IPS-18c (cell line): ENCODE data around the gene GPER1.
A peak's percentile ranks its signal among the peaks of the same experiment; 100 is the strongest.

ENCODE experiments used
- H3K4me3 ChIP-seq: 2 replicates; pipeline ENCODE4 v1.7.0; 2013; ENCODE audit warnings: low read depth, mild to moderate bottlenecking, low read length, moderate library complexity; ENCODE audit not compliant: insufficient read depth
- H3K9me3 ChIP-seq: one replicate; pipeline ENCODE4 v1.6.1; 2013; ENCODE audit warnings: mild to moderate bottlenecking, low read length, moderate library complexity; ENCODE audit not compliant: control insufficient read depth, insufficient read depth

Gene GPER1

GRCh38 chr7:1119201-1119600 lies 31.3 kb downstream of the GPER1 start:
- no peak overlapping the region for H3K4me3 ChIP-seq
- H3K9me3 ChIP-seq: peaks cover 2% of the 10 kb centered on the region

GRCh38 chr7:1120791-1121190 lies 32.9 kb downstream of the GPER1 start:
- no peak overlapping the region for H3K4me3 ChIP-seq
- H3K9me3 ChIP-seq: peaks cover 2% of the 10 kb centered on the region

- H3K4me3 ChIP-seq: no peak overlapping the region
These were observed 33.6 kb downstream of the GPER1 start for GRCh38 chr7:1121476-1121875.

DNA sequence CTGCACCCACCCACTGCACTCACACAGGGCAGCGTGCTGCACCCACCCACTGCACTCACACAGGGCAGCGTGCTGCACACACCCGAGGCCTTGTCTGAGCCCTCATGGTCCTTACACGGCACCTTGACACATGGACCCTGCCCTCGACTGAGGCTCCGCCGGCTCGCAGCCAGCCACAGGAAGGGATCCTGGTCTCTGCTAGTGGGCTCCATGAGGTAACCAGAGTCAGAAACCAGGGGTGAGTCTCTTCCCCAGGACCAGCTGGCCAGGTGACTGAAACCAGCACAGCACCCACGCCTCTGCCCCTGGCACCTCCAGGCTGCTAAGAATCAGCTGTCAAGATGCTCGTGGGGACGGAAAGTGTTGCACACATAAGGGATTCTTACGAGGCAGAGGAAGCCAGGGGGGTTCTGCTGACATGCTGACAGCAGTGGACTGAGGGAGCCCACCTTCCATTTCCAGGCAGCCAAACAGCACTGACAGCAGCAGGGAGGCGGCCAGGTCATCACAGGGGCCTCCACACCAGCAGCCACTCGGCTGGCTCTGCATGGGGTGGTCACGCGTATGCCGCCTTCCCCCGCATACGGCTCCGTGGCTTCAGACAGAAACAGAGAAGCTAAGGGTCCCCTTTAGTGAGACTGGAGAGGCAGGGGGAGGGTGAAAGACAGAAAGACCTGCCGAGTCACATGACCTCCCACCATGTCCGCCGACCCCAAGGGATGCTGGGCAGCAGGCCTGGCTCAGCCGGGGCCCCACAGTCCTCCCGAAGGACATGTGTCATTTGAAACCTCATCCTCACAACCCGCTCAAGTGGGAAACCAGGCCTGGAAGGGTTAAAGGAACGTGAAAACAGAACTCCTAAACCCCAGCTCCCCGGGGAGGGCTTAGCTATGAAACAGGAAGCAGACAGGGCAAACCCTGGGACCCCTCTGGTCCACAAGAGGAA lies 34.2 kb downstream of the GPER1 start:
- Histone ChIP-seq H3K9me3 (peaks cover 2% of the 10 kb centered on the region), H3K4me3 (no peak overlapping the region)

More at GRCh38 chr7:1121476-1121875, 33.6 kb downstream of the GPER1 start:
- peaks cover 2% of the 10 kb centered on the region for H3K9me3 ChIP-seq

GRCh38 chr7:1122832-1123501 lies 35.1 kb downstream of the GPER1 start:
- no peak overlapping the region for H3K4me3 ChIP-seq
- H3K9me3 ChIP-seq: peaks cover 2% of the 10 kb centered on the region

DNA sequence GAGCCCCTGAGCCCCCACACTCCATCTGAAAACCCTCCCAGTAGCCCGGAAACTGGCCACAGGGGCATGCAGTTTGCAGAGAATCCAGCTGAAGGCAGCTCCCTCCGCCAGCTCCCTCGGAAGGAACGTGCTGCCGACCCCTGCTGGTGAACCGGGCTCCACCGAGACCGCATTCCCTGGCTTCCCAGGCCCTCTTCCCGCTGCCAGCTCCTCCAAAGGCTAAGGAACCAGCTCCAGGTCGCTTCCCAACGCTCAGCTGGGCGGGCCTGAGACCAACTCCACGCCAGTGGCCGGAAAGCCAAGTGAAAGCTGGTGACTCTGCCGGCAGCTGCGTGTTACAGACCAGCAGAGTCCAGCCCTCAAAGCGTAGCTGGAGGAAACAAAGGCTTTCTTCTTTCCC lies 35.8 kb downstream of the GPER1 start:
- H3K4me3 ChIP-seq: no peak overlapping the region
- peaks cover 2% of the 10 kb centered on the region for H3K9me3 ChIP-seq

- peaks cover 2% of the 10 kb centered on the region for H3K9me3 ChIP-seq
- H3K4me3 ChIP-seq: no peak overlapping the region
These were observed 36.3 kb downstream of the GPER1 start for GRCh38 chr7:1124164-1124563.

GRCh38 chr7:1124816-1125602 lies 37.1 kb downstream of the GPER1 start:
- no peak overlapping the region for H3K4me3 ChIP-seq
- H3K9me3 ChIP-seq: peaks cover 2% of the 10 kb centered on the region

GRCh38 chr7:1125603-1125969 lies 37.7 kb downstream of the GPER1 start:
- Histone ChIP-seq H3K9me3 (peaks cover 2% of the 10 kb centered on the region), H3K4me3 (no peak overlapping the region)

DNA sequence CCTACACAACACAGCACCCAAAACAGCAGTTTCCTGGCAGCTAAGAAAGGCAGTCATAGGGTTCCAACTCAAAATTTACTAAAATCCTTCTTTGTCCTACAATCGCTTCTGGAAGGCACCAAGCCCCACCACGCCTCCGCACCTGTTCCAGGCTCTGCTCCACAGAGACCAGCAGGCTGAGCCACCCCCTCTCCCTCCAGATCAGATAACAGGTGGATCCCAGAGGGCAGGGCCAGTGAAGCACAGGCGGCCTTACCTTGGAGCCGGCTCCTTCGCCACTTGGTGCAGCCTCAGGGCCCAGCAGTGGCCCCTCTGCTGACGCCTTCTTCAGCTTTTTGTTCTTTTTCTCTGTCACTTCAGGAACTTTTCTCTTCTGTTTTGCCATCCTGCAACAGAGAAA lies 39.1 kb downstream of the GPER1 start:
- Histone ChIP-seq H3K9me3 (peaks cover 2% of the 10 kb centered on the region), H3K4me3 (no peak overlapping the region)

DNA sequence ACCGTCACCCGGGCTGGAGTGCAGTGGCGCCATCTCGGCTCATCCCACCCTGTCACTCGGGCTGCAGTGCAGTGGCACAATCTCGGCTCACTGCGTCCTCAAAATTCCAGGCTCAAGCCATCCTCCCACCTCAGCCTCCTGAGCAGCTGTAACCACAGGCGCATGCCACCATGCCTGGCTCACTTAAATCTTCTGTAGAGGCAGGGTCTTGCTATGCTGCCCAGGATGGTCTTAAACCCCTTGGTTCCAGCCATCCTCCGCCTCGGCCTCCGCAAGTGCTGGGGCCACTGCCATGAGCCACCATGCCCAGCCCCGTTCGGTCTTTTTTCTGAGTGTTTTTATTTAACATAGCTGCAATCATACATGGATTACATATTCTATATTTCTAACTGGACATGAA lies 41.5 kb downstream of the GPER1 start:
- Histone ChIP-seq H3K9me3 (peaks cover 4% of the 10 kb centered on the region), H3K4me3 (no peak overlapping the region)

GRCh38 chr7:1130021-1130990 lies 42.4 kb downstream of the GPER1 start:
- Histone ChIP-seq H3K4me3 (no peak overlapping the region), H3K9me3 (peaks cover 4% of the 10 kb centered on the region)

DNA sequence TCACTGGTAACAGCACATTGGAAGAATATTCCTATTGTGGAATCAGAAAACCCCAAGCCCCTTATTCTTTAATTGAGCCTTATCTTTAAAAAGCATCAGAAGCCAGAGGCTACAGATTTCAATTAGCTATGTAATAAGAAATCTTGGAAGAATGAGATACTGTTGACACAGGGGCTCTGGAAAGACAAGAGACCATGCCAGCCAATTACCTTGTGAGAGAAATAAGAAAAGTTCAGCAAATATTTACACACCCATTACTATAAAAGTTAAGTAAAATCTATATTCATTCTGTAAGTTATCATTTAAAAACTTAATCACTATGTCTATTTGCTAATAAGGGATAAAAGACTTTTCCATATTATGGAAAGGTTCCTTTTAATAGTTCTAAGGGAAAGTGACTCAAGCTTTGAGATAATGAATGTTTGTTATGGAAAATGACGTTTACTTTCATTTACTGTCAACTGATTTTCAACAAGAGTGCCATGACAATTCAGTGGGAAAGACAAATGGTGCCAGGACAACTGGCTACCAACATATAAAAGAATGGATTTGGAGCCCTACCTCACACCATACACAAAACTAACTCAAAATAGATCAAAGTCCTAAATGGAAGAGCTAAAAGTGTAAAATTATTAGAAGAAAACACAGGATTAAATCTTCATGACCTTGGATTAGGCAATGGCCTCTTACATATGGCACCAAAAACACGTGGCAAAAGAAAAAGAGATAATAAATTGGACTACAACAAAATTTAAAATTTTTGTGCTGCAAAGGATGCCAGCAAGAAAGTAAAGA lies 43.8 kb downstream of the GPER1 start:
- Histone ChIP-seq H3K9me3 (peaks cover 4% of the 10 kb centered on the region), H3K4me3 (no peak overlapping the region)

DNA sequence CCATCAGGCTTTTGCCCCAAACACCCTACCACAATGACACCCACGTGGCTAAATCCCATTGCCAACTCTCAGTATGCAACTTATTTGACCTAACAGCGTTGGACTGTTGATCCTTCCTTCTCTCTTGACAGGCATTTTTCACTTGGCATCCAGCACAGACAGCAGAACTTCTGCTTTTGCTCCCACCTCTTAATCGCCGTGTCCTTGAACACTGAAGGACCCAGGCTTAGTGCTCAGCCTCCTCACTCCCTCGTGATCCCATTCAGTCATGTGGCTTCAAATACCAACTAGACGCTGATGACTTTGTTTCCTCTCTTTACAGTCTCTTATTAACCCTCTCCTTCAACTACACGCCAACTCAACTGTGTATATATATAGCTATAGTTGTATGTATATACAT lies 47.0 kb downstream of the GPER1 start:
- peaks cover 4% of the 10 kb centered on the region for H3K9me3 ChIP-seq
- no peak overlapping the region for H3K4me3 ChIP-seq

DNA sequence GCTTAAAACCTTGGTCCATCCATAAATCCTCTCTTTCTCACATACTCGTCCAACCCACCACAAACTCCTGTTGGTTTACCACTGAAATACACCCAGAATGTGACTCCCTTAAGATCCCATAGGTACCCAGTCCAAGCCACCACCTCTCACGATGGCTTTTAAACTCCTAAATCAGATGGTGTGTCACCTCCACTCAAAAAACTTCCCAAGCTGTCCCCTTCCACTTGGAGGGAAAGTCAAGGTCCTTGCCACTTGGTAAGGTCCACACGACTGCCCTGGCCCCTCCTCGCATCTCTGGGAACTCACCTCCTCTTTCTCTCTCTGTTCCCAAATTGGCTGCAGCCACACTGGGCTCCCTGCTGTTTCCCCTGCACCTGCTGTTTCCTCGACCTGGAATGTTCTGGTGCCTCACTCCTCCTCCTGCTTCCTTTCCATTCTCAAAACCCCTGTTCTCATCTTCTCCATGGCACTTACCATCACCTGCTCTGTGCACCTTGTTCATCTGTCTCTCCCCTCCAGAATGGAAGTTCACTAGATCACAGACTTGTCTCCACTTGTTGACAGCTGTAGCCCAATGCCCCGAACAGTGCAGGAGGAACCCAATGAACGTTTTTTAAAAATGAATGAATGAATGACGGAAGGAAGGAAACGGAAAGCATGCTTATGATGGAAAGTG lies 49.1 kb downstream of the GPER1 start:
- Histone ChIP-seq H3K4me3 (peak overlapping the region; percentile 67), H3K9me3 (peaks cover 4% of the 10 kb centered on the region)
